Activated T-cell treated with anti-CD3 and anti-CD28 coated beads, Interleukin-2, amount 50 U/mL, for 1 hour (primary cell): ENCODE results near the gene DLST.
A peak's percentile ranks its signal among the peaks of the same experiment; 100 is the strongest.

Experiments used
- DNase-seq: peaks from one replicate; pipeline ENCODE4 v3.0.0-alpha.2; 2020

The DLST gene

GRCh38 chr14:74897642-74898041 lies 15.9 kb downstream of the DLST start:
- DNase-seq = no peak

GRCh38 chr14:74898083-74898482 lies 16.4 kb downstream of the DLST start:
- no peak for DNase-seq

GRCh38 chr14:74898694-74899093 lies 17.0 kb downstream of the DLST start:
- DNase-seq = no peak

- no peak for DNase-seq
Measured at GRCh38 chr14:74902941-74903705, 21.4 kb downstream of the DLST start.

GRCh38 chr14:74904635-74905503 lies 23.2 kb downstream of the DLST start:
- DNase-seq = no peak

GRCh38 chr14:74905595-74906142 lies 24.0 kb downstream of the DLST start:
- DNase-seq = peak; percentile 85

GRCh38 chr14:74906925-74907521 lies 25.3 kb downstream of the DLST start:
- DNase-seq = no peak

- no peak for DNase-seq
Measured at GRCh38 chr14:74907744-74908143, 26.0 kb downstream of the DLST start.

GRCh38 chr14:74908861-74909341 lies 27.2 kb downstream of the DLST start:
- DNase-seq = no peak

GRCh38 chr14:74909501-74909900 lies 27.8 kb downstream of the DLST start:
- DNase-seq = no peak

GRCh38 chr14:74909911-74910310 lies 28.2 kb downstream of the DLST start:
- no peak for DNase-seq

GRCh38 chr14:74910556-74910955 lies 28.8 kb downstream of the DLST start:
- DNase-seq = no peak

GRCh38 chr14:74911221-74911620 lies 29.5 kb downstream of the DLST start:
- no peak for DNase-seq

- DNase-seq = no peak
Measured at GRCh38 chr14:74911704-74912103, 30.0 kb downstream of the DLST start.

GRCh38 chr14:74912111-74912510 lies 30.4 kb downstream of the DLST start:
- DNase-seq = no peak

- DNase-seq = no peak
Measured at GRCh38 chr14:74912801-74913200, 31.1 kb downstream of the DLST start.

- DNase-seq = no peak
Measured at GRCh38 chr14:74913393-74913910, 31.7 kb downstream of the DLST start.

- no peak for DNase-seq
Measured at GRCh38 chr14:74913986-74914573, 32.4 kb downstream of the DLST start.

- DNase-seq = no peak
Measured at GRCh38 chr14:74915426-74915825, 33.7 kb downstream of the DLST start.

- no peak for DNase-seq
Measured at GRCh38 chr14:74915826-74916225, 34.1 kb downstream of the DLST start.

- no peak for DNase-seq
Measured at GRCh38 chr14:74917178-74917543, 35.4 kb downstream of the DLST start.

- DNase-seq = no peak
Measured at GRCh38 chr14:74917646-74918081, 35.9 kb downstream of the DLST start.

- no peak for DNase-seq
Measured at GRCh38 chr14:74918380-74918779, 36.7 kb downstream of the DLST start.
